SH-SY5Y (cell line): ENCODE results near the gene AHRR.

Experiments used
- GATA2 ChIP-seq: IDR thresholded peaks from 2 replicates; pipeline ENCODE4 v1.6.1; 2011; ENCODE audit warnings: mild to moderate bottlenecking, low read depth, low read length
- GATA3 ChIP-seq: IDR thresholded peaks from 2 replicates; pipeline ENCODE4 v1.6.1; 2011; ENCODE audit warnings: low read depth, mild to moderate bottlenecking, low read length, moderate library complexity

GRCh38 chr5:483434-484140 lies 162.1 kb downstream of the AHRR start:
- TF ChIP-seq GATA3, result no peak
- no peak for TF ChIP-seq GATA2
